WTC11 (cell line): Measurements from ENCODE around the gene TSPAN9.
A peak's percentile ranks its signal among the peaks of the same experiment; 100 is the strongest.

ENCODE experiments used
- CREB1 ChIP-seq: sonication (generic); formaldehyde crosslinking; IDR thresholded peaks from 2 replicates; pipeline ENCODE4 v1.8.0; 2023; ENCODE audit warnings: mild to moderate bottlenecking, missing genetic modification reagents
- JAZF1 ChIP-seq: fragments of 250-450 bp; sonication (Bioruptor Pico); IDR thresholded peaks from 2 replicates; pipeline ENCODE4 v1.9.0; 2021; ENCODE audit warnings: moderate library complexity, mild to moderate bottlenecking, inconsistent platforms
- PRRX2 ChIP-seq: fragments of 250-450 bp; sonication (Bioruptor Pico); IDR thresholded peaks from 2 replicates; pipeline ENCODE4 v1.8.0; 2021; ENCODE audit warnings: mild to moderate bottlenecking
- RELA ChIP-seq: sonication (generic); formaldehyde crosslinking; IDR thresholded peaks from 2 replicates; pipeline ENCODE4 v1.8.1; 2022; ENCODE audit warnings: missing genetic modification reagents, mild to moderate bottlenecking, borderline replicate concordance
- TF ChIP-seq, protein P1 (sequence below): fragments of 200-600 bp; IDR thresholded peaks from 2 replicates; pipeline ENCODE4 v1.8.0; 2022; ENCODE audit warnings: antibody characterized with exemption
- TF ChIP-seq, protein P2 (sequence below): sonication (generic); formaldehyde crosslinking; IDR thresholded peaks from 2 replicates; pipeline ENCODE4 v1.8.1; 2023; ENCODE audit warnings: mild to moderate bottlenecking, missing genetic modification reagents, moderate library complexity
- TF ChIP-seq, protein P3 (sequence below): sonication (generic); formaldehyde crosslinking; IDR thresholded peaks from 2 replicates; pipeline ENCODE4 v1.8.1; 2022; ENCODE audit warnings: mild to moderate bottlenecking, moderate library complexity, missing genetic modification reagents
- TF ChIP-seq, protein P4 (sequence below): sonication (generic); formaldehyde crosslinking; IDR thresholded peaks from 2 replicates; pipeline ENCODE4 v1.8.1; 2022; ENCODE audit warnings: mild to moderate bottlenecking, missing genetic modification reagents, moderate library complexity, borderline replicate concordance
- TF ChIP-seq, protein P5 (sequence below): sonication (generic); formaldehyde crosslinking; IDR thresholded peaks from 2 replicates; pipeline ENCODE4 v1.8.1; 2023; ENCODE audit warnings: mild to moderate bottlenecking, missing genetic modification reagents, moderate library complexity
- TF ChIP-seq, protein P6 (sequence below): sonication (generic); formaldehyde crosslinking; IDR thresholded peaks from 2 replicates; pipeline ENCODE4 v1.8.0; 2022; ENCODE audit warnings: mild to moderate bottlenecking, missing genetic modification reagents

DNA sequence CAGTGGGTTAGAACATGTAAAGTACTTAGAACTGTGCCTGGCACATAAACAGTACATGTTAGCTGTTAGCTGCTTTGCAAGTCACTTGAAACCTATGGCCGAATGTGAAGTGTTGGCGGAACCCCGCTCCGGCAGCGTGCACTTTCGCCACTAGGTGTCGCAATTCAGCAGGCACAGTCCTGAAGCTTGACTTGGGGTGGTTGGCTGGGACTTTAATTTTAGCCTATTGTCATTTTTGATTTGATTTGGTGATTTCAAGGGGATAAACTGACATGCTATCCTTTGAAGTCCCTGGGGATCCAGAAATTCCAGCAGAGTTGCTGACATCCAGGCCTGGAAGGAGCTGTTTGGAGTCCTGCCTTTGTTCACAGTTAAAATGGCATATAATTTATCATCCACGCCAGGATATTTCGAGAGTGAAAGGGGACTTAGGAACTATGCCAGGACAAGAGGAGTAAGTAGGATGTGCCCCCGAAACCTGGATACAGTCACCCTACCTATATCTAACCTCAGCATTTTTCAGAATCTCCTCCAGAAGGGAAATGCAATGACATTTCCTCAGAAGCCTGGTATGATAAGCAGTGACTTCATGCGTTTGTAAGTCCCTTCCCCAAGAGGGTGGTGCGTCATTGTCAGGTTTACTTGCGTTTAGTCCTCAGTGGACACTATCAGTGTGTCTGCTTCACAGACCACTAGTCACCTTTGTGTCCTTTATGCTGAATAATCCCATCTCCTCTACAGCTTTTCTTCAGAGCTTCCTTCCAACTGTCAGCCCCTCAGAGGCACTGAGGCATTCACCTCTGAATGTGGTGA, 3.5 kb upstream of the TSPAN9 start:
- no peak for TF ChIP-seq JAZF1 (CRISPR knock-in tag)
- no peak for TF ChIP-seq CREB1 (CRISPR knock-in tag)
- no peak for TF ChIP-seq RELA (CRISPR knock-in tag)
- TF ChIP-seq, protein P1, sequence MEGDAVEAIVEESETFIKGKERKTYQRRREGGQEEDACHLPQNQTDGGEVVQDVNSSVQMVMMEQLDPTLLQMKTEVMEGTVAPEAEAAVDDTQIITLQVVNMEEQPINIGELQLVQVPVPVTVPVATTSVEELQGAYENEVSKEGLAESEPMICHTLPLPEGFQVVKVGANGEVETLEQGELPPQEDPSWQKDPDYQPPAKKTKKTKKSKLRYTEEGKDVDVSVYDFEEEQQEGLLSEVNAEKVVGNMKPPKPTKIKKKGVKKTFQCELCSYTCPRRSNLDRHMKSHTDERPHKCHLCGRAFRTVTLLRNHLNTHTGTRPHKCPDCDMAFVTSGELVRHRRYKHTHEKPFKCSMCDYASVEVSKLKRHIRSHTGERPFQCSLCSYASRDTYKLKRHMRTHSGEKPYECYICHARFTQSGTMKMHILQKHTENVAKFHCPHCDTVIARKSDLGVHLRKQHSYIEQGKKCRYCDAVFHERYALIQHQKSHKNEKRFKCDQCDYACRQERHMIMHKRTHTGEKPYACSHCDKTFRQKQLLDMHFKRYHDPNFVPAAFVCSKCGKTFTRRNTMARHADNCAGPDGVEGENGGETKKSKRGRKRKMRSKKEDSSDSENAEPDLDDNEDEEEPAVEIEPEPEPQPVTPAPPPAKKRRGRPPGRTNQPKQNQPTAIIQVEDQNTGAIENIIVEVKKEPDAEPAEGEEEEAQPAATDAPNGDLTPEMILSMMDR: peak; percentile 90
- TF ChIP-seq, protein P2, sequence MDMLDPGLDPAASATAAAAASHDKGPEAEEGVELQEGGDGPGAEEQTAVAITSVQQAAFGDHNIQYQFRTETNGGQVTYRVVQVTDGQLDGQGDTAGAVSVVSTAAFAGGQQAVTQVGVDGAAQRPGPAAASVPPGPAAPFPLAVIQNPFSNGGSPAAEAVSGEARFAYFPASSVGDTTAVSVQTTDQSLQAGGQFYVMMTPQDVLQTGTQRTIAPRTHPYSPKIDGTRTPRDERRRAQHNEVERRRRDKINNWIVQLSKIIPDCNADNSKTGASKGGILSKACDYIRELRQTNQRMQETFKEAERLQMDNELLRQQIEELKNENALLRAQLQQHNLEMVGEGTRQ (CRISPR knock-in tag): no peak
- TF ChIP-seq, protein P3, sequence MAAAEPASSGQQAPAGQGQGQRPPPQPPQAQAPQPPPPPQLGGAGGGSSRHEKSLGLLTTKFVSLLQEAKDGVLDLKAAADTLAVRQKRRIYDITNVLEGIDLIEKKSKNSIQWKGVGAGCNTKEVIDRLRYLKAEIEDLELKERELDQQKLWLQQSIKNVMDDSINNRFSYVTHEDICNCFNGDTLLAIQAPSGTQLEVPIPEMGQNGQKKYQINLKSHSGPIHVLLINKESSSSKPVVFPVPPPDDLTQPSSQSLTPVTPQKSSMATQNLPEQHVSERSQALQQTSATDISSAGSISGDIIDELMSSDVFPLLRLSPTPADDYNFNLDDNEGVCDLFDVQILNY (CRISPR knock-in tag): no peak
- TF ChIP-seq, protein P4, sequence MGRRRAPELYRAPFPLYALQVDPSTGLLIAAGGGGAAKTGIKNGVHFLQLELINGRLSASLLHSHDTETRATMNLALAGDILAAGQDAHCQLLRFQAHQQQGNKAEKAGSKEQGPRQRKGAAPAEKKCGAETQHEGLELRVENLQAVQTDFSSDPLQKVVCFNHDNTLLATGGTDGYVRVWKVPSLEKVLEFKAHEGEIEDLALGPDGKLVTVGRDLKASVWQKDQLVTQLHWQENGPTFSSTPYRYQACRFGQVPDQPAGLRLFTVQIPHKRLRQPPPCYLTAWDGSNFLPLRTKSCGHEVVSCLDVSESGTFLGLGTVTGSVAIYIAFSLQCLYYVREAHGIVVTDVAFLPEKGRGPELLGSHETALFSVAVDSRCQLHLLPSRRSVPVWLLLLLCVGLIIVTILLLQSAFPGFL (CRISPR knock-in tag): no peak
- TF ChIP-seq PRRX2: no peak
- TF ChIP-seq, protein P5, sequence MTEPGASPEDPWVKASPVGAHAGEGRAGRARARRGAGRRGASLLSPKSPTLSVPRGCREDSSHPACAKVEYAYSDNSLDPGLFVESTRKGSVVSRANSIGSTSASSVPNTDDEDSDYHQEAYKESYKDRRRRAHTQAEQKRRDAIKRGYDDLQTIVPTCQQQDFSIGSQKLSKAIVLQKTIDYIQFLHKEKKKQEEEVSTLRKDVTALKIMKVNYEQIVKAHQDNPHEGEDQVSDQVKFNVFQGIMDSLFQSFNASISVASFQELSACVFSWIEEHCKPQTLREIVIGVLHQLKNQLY (CRISPR knock-in tag): no peak
- TF ChIP-seq, protein P6, sequence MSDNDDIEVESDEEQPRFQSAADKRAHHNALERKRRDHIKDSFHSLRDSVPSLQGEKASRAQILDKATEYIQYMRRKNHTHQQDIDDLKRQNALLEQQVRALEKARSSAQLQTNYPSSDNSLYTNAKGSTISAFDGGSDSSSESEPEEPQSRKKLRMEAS (CRISPR knock-in tag): no peak
